ENCODE measurements around the gene SLC34A1. TPM values are rescaled to one million over a fixed set of nuclear protein-coding genes. Genes with fewer than 3 reads are reported as not detected.
A peak's percentile ranks its signal among the peaks of the same experiment; 100 is the strongest.
"Not testable (repeated sequence)": the region's sequence is repeated elsewhere in the genome, so short reads cannot be mapped to it uniquely, and the experiment has no call there.

Gene SLC34A1
- total and polyA plus RNA-seq, 8 donors = not detected

DNA sequence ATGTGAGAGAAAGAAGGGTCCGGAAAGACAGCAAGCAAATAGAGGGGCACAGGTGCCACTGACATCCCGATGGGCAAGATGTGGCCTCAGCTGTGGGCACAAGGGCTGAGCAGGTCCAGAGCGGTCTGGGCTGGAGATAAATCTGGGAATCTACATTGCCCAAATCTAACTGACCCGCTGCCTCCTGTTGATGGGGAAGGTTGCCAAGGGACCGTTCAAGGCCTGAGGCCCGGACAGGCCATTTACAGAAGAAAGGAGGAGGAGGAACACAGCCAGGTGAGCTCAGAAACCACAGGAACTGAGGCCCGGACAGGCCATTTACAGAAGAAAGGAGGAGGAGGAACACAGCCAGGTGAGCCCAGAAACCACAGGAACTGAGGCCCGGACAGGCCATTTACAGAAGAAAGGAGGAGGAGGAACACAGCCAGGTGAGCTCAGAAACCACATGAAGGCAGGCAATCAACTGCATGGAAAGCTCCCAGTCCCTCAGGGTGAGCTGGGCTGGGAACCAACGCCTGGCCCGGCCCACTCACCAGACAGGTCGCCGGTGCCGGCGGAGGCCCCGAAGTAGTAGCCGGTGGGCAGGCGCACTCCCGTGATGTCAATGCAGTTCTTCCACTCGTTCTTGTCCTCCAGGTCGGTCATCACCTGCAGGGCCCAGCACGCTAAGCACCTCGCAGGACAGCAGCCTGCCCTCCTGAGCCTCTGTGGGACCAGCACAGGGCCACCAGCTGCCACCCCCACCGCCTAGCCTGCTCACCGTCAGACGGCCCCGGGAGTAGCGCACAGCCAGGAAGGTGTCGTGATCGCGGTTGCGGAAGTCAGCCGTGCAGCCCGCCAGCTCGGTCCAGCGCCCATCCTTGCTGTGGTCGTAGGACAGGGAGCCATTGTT is 47.4 kb upstream of the SLC34A1 start:
- no peak overlapping the region for H3K27ac ChIP-seq
- H3K27me3 ChIP-seq = no peaks in the 10 kb centered on the region
- TF ChIP-seq CTCF (IDR thresholded peaks at IDR 0.05) = no peak
- no peak for FAIRE-seq
- H3K4me3 ChIP-seq = no peak overlapping the region
- WGBS, 2 donors = 88 to 90% methylated on average over 34 to 36 of the region's 36 CpGs
- H3K36me3 ChIP-seq = peaks cover 0 to 80% (median 44%) of the 10 kb centered on the region in 3 donors
- DNase-seq = peak in 1 of 6 donors; percentile 73
- no peaks in the 10 kb centered on the region for H3K4me1 ChIP-seq
- H3K9me3 ChIP-seq = no peaks in the 10 kb centered on the region
- intact Hi-C loops (cut with DNase I) = no loop called here
- ATAC-seq = no peak

DNA sequence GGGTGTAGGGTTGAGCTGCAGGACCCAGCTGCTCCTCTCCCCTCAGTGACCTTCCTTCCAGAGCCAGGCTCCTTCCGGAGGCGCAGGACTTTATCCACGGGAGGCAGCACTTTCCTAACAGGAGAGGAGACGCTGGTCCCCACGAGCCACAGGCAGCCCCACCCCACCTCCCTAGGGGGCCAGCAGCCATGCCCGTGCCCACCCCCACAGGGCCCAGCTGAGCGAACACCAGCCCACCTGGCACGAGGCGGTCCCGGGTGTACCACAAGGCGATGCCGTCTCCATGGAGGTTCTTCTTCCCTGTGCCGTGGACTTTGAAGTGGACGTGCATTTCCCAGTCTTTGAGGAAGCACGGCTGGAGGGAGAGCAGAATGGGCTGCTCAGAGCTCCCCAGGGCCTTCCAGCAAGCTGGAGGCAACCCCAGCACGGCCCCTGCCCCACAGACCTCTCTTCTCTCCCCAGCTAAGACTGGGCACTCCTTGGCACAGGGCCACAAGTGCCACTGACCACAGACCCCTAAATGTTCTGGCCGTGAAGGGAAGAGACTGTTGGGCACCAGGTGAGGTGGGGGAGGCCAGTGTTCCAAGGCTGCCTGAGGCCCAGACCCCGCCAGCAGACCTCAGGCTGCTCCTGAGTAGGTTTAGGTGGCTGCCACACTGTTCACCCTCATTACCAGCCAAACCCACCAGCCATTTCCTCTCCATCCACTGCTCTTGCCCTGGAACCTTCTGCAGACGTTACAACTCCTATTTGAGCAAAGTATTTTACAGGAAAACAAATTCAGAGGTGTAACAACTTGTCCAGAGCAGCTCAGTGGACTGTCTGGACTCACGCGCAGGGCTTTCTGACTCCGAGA is 45.8 kb upstream of the SLC34A1 start:
- no peaks in the 10 kb centered on the region for H3K4me1 ChIP-seq
- no peaks in the 10 kb centered on the region for H3K27me3 ChIP-seq
- no peak overlapping the region for H3K4me3 ChIP-seq
- no peak for TF ChIP-seq CTCF (IDR thresholded peaks at IDR 0.05)
- no peak overlapping the region for H3K27ac ChIP-seq
- WGBS, 2 donors = 82 to 88% methylated on average over 21 to 22 of the region's 22 CpGs
- intact Hi-C loops (cut with DNase I) = no loop called here
- peaks cover 0 to 68% (median 42%) of the 10 kb centered on the region in 3 donors for H3K36me3 ChIP-seq
- no peak for FAIRE-seq
- no peaks in the 10 kb centered on the region for H3K9me3 ChIP-seq
- DNase-seq = peak in 1 of 6 donors; percentile 70
- ATAC-seq = no peak

DNA sequence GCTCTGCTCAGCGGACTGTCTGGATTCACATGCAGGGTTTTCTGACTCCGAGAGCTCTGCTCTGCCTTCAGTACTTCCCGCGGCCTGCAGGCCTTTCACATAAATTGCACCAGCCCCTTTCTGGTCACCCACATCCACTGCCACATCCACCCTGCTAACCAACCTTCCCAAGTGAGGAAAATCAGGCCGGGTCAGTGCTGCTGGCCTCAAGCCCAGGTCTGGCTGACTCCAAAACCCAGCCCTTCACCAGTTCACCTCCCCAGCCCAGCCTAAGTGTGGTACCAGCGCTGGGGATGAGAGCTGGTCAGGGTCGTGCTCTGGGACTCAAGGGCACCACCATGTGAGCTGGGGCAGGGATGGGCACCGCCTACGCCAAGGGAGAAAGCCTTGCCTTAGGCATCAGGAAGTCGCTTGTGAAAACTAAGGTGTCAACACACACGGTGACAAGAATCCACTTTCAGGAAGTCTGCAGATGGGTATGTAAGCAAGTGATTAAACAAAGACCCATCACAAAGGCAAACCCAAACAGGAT is 45.1 kb upstream of the SLC34A1 start:
- 61 to 66% methylated on average over 11 of the region's 11 CpGs for WGBS, 2 donors
- Histone ChIP-seq H3K36me3 (peaks cover 0 to 61% (median 35%) of the 10 kb centered on the region in 3 donors), H3K4me1 (no peaks in the 10 kb centered on the region), H3K4me3 (no peak overlapping the region), H3K27me3 (no peaks in the 10 kb centered on the region), H3K27ac (no peak overlapping the region), H3K9me3 (no peaks in the 10 kb centered on the region)
- FAIRE-seq (no peak), ATAC-seq (peak in 2 of 4 donors; percentile 33 to 35), DNase-seq (peak in 1 of 6 donors; percentile 58)
- intact Hi-C loops (cut with DNase I) = no loop called here
- no peak for TF ChIP-seq CTCF (IDR thresholded peaks at IDR 0.05)

GRCh38 chr5:177343000-177343399 is 41.2 kb upstream of the SLC34A1 start:
- ATAC-seq; FAIRE-seq; H3K27me3 ChIP-seq; H3K27ac ChIP-seq; intact Hi-C loops (cut with DNase I); H3K4me3 ChIP-seq; H3K9me3 ChIP-seq: not testable (repeated sequence)
- Histone ChIP-seq H3K36me3 (peaks cover 0 to 22% (median 7%) of the 10 kb centered on the region in 3 donors), H3K4me1 (peaks cover 3 to 15% (median 5%) of the 10 kb centered on the region in 3 donors)
- 92 to 93% methylated on average over 14 of the region's 14 CpGs for WGBS, 2 donors
- peak in 1 of 6 donors; percentile 5 for DNase-seq

- ATAC-seq (no peak), FAIRE-seq (no peak), DNase-seq (peak in 1 of 6 donors; percentile 1)
- H3K9me3 ChIP-seq = no peaks in the 10 kb centered on the region
- TF ChIP-seq CTCF (IDR thresholded peaks at IDR 0.05) = no peak
- peaks cover 0 to 15% (median 0%) of the 10 kb centered on the region in 3 donors for H3K36me3 ChIP-seq
- H3K27me3 ChIP-seq = no peaks in the 10 kb centered on the region
- WGBS, 2 donors = 93% methylated on average over 6 of the region's 6 CpGs
- H3K4me3 ChIP-seq = no peak overlapping the region
- peaks cover 8 to 23% (median 12%) of the 10 kb centered on the region in 3 donors for H3K4me1 ChIP-seq
- intact Hi-C loops (cut with DNase I) = loop anchor here in 1 of 3 donors (2.0 kb wide), 1 partner anchor 15 kb away; no protein-coding TSS in a partner anchor
- H3K27ac ChIP-seq = no peak overlapping the region
These were observed 40.5 kb upstream of the SLC34A1 start for GRCh38 chr5:177343777-177344176.

Data from pancreas (tissue), 10 donors.